Fibroblast of villous mesenchyme (primary cell): ENCODE results near the gene AK9. TPM values are rescaled to one million over a fixed set of nuclear protein-coding genes. Genes with fewer than 3 reads are reported as not detected.

Source experiments
- DNase-seq: peaks from one replicate; pipeline ENCODE4 v3.0.0-alpha.2; 2010; ENCODE audit warnings: low read depth
- H3K4me3 ChIP-seq: 2 replicates; pipeline ENCODE4 v1.5.1; 2011; ENCODE audit warnings: low read depth, mild to moderate bottlenecking, low read length
- CTCF ChIP-seq: IDR thresholded peaks from 2 replicates; pipeline ENCODE4 v1.5.1; 2012; ENCODE audit warnings: low read depth, mild to moderate bottlenecking, low read length; ENCODE audit not compliant: insufficient read depth
- total RNA-seq: library from RNA; depleted of rRNA; stranded (reverse); fragments of >200 nt; gene quantifications from 2 replicates; pipeline ENCODE4 v1.2.3, GENCODE V29; 2012

Gene AK9
- total RNA-seq, 1 donor, result 3.5 TPM

- no peak for DNase-seq
- H3K4me3 ChIP-seq, result no peak overlapping the region
- TF ChIP-seq CTCF, result no peak
Measured at GRCh38 chr6:109480993-109481480, 210.0 kb downstream of the AK9 start.

GRCh38 chr6:109478841-109479624, 212.0 kb downstream of the AK9 start:
- peak overlapping the region; percentile 2 for H3K4me3 ChIP-seq
- DNase-seq, result no peak
- no peak for TF ChIP-seq CTCF

- no peak for DNase-seq
- no peak overlapping the region for H3K4me3 ChIP-seq
- no peak for TF ChIP-seq CTCF
Measured at GRCh38 chr6:109478222-109478805, 212.7 kb downstream of the AK9 start.

GRCh38 chr6:109477725-109478124, 213.3 kb downstream of the AK9 start:
- TF ChIP-seq CTCF, result no peak
- DNase-seq, result no peak
- no peak overlapping the region for H3K4me3 ChIP-seq

- H3K4me3 ChIP-seq, result no peak overlapping the region
- no peak for DNase-seq
Measured at GRCh38 chr6:109477184-109477583, 213.8 kb downstream of the AK9 start.

GRCh38 chr6:109475625-109476024, 215.4 kb downstream of the AK9 start:
- no peak for TF ChIP-seq CTCF
- no peak overlapping the region for H3K4me3 ChIP-seq
- no peak for DNase-seq

More at GRCh38 chr6:109477184-109477583, 213.8 kb downstream of the AK9 start:
- no peak for TF ChIP-seq CTCF

- no peak for DNase-seq
- H3K4me3 ChIP-seq, result no peak overlapping the region
- TF ChIP-seq CTCF, result no peak
Measured at GRCh38 chr6:109474995-109475394, 216.0 kb downstream of the AK9 start.
